Hepatocyte (in vitro differentiated cells): ENCODE measurements around the gene OSBPL10. TPM values are rescaled to one million over a fixed set of nuclear protein-coding genes. Genes with fewer than 3 reads are reported as not detected.

ENCODE experiments used
- DNase-seq: peaks from one replicate; pipeline ENCODE4 v3.0.0-alpha.2; 2016; ENCODE audit warnings: low spot score
- H2AFZ ChIP-seq: fragments of 200-600 bp; sonication (generic); 2 replicates; pipeline ENCODE4 v1.6.0; 2016; ENCODE audit warnings: antibody characterized with exemption, mild to moderate bottlenecking
- H3K27ac ChIP-seq: fragments of 200-600 bp; sonication (generic); 2 replicates; pipeline ENCODE4 v1.5.1; 2016; ENCODE audit warnings: mild to moderate bottlenecking
- H3K27me3 ChIP-seq: fragments of 200-600 bp; sonication (generic); 2 replicates; pipeline ENCODE4 v1.6.1; 2016
- H3K36me3 ChIP-seq: fragments of 200-600 bp; sonication (generic); replicated peaks from 2 replicates; pipeline ENCODE4 v1.5.1; 2016; ENCODE audit warnings: low read depth; ENCODE audit not compliant: insufficient read depth
- H3K4me1 ChIP-seq: fragments of 200-600 bp; sonication (generic); 2 replicates; pipeline ENCODE4 v1.5.1; 2016; ENCODE audit warnings: mild to moderate bottlenecking, moderate library complexity; ENCODE audit not compliant: insufficient read depth
- H3K4me2 ChIP-seq: fragments of 200-600 bp; sonication (generic); 2 replicates; pipeline ENCODE4 v1.6.0; 2016
- H3K4me3 ChIP-seq: fragments of 200-600 bp; sonication (generic); 2 replicates; pipeline ENCODE4 v1.5.1; 2016; ENCODE audit warnings: mild to moderate bottlenecking
- H3K79me2 ChIP-seq: fragments of 200-600 bp; sonication (generic); 2 replicates; pipeline ENCODE4 v1.6.0; 2017; ENCODE audit warnings: mild to moderate bottlenecking
- H3K9me2 ChIP-seq: fragments of 200-600 bp; sonication (generic); replicated peaks from 2 replicates; pipeline ENCODE4 v1.6.0; 2017; ENCODE audit warnings: mild to moderate bottlenecking; ENCODE audit not compliant: insufficient read depth
- H3K9me3 ChIP-seq: fragments of 200-600 bp; sonication (generic); 2 replicates; pipeline ENCODE4 v1.5.1; 2016; ENCODE audit warnings: low read depth, mild to moderate bottlenecking
- H4K20me1 ChIP-seq: fragments of 200-600 bp; sonication (generic); 2 replicates; pipeline ENCODE4 v1.6.0; 2016; ENCODE audit warnings: mild to moderate bottlenecking; ENCODE audit not compliant: insufficient read depth, poor library complexity, severe bottlenecking
- CTCF ChIP-seq: fragments of 200-600 bp; sonication (generic); IDR thresholded peaks from 2 replicates; pipeline ENCODE4 v1.5.1; 2016; ENCODE audit warnings: antibody characterized with exemption, mild to moderate bottlenecking; ENCODE audit not compliant: poor library complexity
- EZH2 ChIP-seq: fragments of 200-600 bp; sonication (generic); IDR thresholded peaks from 2 replicates; pipeline ENCODE4 v1.6.1; 2016; ENCODE audit warnings: antibody characterized with exemption, mild to moderate bottlenecking, borderline replicate concordance
- EZH2phosphoT487 ChIP-seq: fragments of 200-600 bp; sonication (generic); IDR thresholded peaks from one replicate; pipeline ENCODE4 v1.6.1; 2018; ENCODE audit warnings: antibody characterized with exemption, mild to moderate bottlenecking, low read depth, moderate library complexity; ENCODE audit not compliant: unreplicated experiment, severe bottlenecking
- WGBS: methylation state at CpG from one replicate; pipeline ENCODE4 v1.1.6; 2016; ENCODE audit warnings: low lambda C conversion rate; ENCODE audit errors: missing lambda C conversion rate; 5-methylcytosine and 5-hydroxymethylcytosine counted together
- polyA plus RNA-seq: library from polyadenylated mRNA; unstranded; fragments of >200 nt; fragmentation: Nextera tagmentation; extraction: Ambion mirVana; gene quantifications from 2 replicates; pipeline ENCODE4 v1.2.1, GENCODE V29; 2016
- total RNA-seq: library from RNA; depleted of rRNA; stranded (reverse); fragments of >200 nt; gene quantifications from 2 replicates; pipeline ENCODE4 v1.2.3, GENCODE V29; 2014

OSBPL10 gene
- total and polyA plus RNA-seq, 2 experiments from 2014 or later, result 18.2 to 32.8 TPM

GRCh38 chr3:31906182-31906581 lies 74.9 kb downstream of the OSBPL10 start:
- Histone ChIP-seq H3K4me2 (no peak overlapping the region), H4K20me1 (peaks cover 2% of the 10 kb centered on the region), H3K27ac (no peak overlapping the region), H3K36me3 (no peaks in the 10 kb centered on the region), H2AFZ (no peak overlapping the region), H3K9me3 (no peaks in the 10 kb centered on the region), H3K4me3 (no peak overlapping the region), H3K79me2 (peaks cover 63% of the 10 kb centered on the region), H3K9me2 (no peaks in the 10 kb centered on the region), H3K4me1 (peaks cover 6% of the 10 kb centered on the region), H3K27me3 (no peaks in the 10 kb centered on the region)
- no peak for DNase-seq
- 97% methylated on average over 1 of the region's 1 CpG for WGBS
- TF ChIP-seq EZH2 (no peak), EZH2phosphoT487 (no peak), CTCF (no peak)

GRCh38 chr3:31903686-31904431 lies 77.2 kb downstream of the OSBPL10 start:
- DNase-seq, result no peak
- H3K9me2 ChIP-seq, result no peaks in the 10 kb centered on the region
- H2AFZ ChIP-seq, result no peak overlapping the region
- no peaks in the 10 kb centered on the region for H3K36me3 ChIP-seq
- H3K79me2 ChIP-seq, result peaks cover 59% of the 10 kb centered on the region
- H3K4me1 ChIP-seq, result peaks cover 6% of the 10 kb centered on the region
- H3K27me3 ChIP-seq, result no peaks in the 10 kb centered on the region
- 83% methylated on average over 7 of the region's 7 CpGs for WGBS
- TF ChIP-seq CTCF (no peak), EZH2 (no peak), EZH2phosphoT487 (no peak)
- H3K4me3 ChIP-seq, result no peak overlapping the region
- peaks cover 2% of the 10 kb centered on the region for H4K20me1 ChIP-seq
- no peak overlapping the region for H3K27ac ChIP-seq
- H3K9me3 ChIP-seq, result no peaks in the 10 kb centered on the region
- no peak overlapping the region for H3K4me2 ChIP-seq

- Histone ChIP-seq H3K4me2 (no peak overlapping the region), H2AFZ (no peak overlapping the region), H3K4me1 (peaks cover 6% of the 10 kb centered on the region), H3K4me3 (no peak overlapping the region), H3K9me2 (no peaks in the 10 kb centered on the region), H3K9me3 (no peaks in the 10 kb centered on the region), H3K79me2 (peaks cover 51% of the 10 kb centered on the region), H3K27ac (no peak overlapping the region), H3K36me3 (no peaks in the 10 kb centered on the region), H4K20me1 (no peaks in the 10 kb centered on the region), H3K27me3 (no peaks in the 10 kb centered on the region)
- no peak for DNase-seq
- TF ChIP-seq CTCF (no peak), EZH2 (no peak), EZH2phosphoT487 (no peak)
Observed at GRCh38 chr3:31900583-31900982, 80.5 kb downstream of the OSBPL10 start.
